ENCODE results near the gene KCTD1. TPM values are rescaled to one million over a fixed set of nuclear protein-coding genes. Genes with fewer than 3 reads are reported as not detected.

Gene KCTD1
- total RNA-seq, 4 donors from 2014 or later, result 33.6 to 42.0 (median 39.4) TPM

DNA sequence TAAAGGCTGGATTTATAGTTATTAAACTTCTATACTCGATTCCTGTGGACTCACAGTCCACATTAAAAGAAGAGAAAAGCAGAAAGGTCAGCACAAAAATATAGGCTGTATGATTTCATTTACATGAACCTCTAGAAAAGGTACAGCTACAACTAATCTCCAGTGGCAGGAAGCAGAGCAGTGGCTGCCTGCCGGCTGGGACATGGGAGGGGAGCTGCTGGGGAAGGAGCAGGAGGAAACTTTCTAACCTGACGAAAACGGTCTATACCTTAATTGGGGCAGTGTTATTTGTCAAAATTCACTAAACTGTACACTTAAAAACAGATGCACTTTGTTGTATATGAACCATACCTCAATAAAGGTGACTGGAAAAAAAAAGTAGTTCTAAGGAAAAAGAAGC is 26.7 kb downstream of the KCTD1 start:
- no peak for DNase-seq (ENCODE audit: low spot score in 2 of 2)
- WGBS, 2 donors, result 71 to 80% methylated on average over 4 of the region's 4 CpGs
- TF ChIP-seq, protein P1, sequence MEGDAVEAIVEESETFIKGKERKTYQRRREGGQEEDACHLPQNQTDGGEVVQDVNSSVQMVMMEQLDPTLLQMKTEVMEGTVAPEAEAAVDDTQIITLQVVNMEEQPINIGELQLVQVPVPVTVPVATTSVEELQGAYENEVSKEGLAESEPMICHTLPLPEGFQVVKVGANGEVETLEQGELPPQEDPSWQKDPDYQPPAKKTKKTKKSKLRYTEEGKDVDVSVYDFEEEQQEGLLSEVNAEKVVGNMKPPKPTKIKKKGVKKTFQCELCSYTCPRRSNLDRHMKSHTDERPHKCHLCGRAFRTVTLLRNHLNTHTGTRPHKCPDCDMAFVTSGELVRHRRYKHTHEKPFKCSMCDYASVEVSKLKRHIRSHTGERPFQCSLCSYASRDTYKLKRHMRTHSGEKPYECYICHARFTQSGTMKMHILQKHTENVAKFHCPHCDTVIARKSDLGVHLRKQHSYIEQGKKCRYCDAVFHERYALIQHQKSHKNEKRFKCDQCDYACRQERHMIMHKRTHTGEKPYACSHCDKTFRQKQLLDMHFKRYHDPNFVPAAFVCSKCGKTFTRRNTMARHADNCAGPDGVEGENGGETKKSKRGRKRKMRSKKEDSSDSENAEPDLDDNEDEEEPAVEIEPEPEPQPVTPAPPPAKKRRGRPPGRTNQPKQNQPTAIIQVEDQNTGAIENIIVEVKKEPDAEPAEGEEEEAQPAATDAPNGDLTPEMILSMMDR (IDR thresholded peaks at IDR 0.05), result no peak
- TF ChIP-seq POLR2A (IDR thresholded peaks at IDR 0.05), result no peak
- no peak for TF ChIP-seq EP300 (IDR thresholded peaks at IDR 0.05)
- Histone ChIP-seq H3K4me3 (no peak overlapping the region), H3K9me3 (no peaks in the 10 kb centered on the region), H3K36me3 (no peaks in the 10 kb centered on the region), H3K27ac (no peak overlapping the region), H3K27me3 (no peaks in the 10 kb centered on the region), H3K4me1 (peaks cover 0 to 37% (median 11%) of the 10 kb centered on the region in 4 donors)

DNA sequence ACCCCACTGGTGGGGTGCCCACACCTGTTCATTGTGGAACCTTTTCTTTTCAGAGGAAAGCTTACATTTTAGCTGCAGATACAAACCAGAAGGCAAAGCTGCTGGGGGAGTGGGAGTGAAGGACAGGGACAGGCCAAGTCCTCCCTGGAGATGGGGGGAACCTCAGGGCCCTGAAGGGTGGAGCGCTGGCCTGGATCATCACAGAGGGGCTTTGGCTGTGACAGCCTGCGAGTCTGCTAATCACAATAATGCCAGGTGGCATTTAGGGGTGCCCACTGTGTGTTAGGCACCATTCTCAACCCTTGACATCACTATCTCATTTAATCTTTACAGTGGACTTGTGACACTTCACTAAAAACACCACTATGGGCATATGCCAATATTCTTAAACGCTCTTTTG is 27.4 kb downstream of the KCTD1 start:
- Histone ChIP-seq H3K4me1 (peaks cover 0 to 37% (median 8%) of the 10 kb centered on the region in 4 donors), H3K4me3 (no peak overlapping the region), H3K9me3 (no peaks in the 10 kb centered on the region), H3K36me3 (no peaks in the 10 kb centered on the region), H3K27ac (no peak overlapping the region), H3K27me3 (no peaks in the 10 kb centered on the region)
- no peak for DNase-seq (ENCODE audit: low spot score in 2 of 2)
- WGBS, 2 donors, result 79 to 95% methylated on average over 3 of the region's 3 CpGs
- TF ChIP-seq POLR2A (IDR thresholded peaks at IDR 0.05), result no peak
- no peak for TF ChIP-seq EP300 (IDR thresholded peaks at IDR 0.05)
- TF ChIP-seq, protein P1 (IDR thresholded peaks at IDR 0.05), result no peak

DNA sequence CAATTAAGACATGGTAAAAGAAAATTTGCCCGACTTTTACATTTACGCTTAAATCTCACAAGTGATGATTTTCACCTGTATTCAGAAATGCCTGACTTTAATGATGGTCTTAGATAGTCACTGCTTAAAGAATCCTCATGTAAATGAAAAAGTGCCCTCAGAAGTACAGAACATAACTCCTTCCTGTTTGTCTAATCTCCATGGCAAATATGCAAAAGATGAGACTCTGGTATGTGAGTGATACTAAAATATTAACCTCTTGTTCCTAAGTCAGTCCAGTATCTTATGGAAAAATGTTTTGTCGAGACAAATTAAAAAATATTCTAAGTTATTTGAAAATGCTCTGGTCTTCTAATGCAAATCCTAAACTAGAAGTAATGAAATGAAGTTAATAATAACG is 29.2 kb downstream of the KCTD1 start:
- 92 to 94% methylated on average over 4 of the region's 4 CpGs for WGBS, 2 donors
- Histone ChIP-seq H3K27me3 (no peaks in the 10 kb centered on the region), H3K4me3 (no peak overlapping the region), H3K27ac (no peak overlapping the region), H3K36me3 (no peaks in the 10 kb centered on the region), H3K4me1 (peaks cover 0 to 26% (median 2%) of the 10 kb centered on the region in 4 donors), H3K9me3 (no peaks in the 10 kb centered on the region)
- TF ChIP-seq EP300 (IDR thresholded peaks at IDR 0.05), result no peak
- TF ChIP-seq POLR2A (IDR thresholded peaks at IDR 0.05), result no peak
- TF ChIP-seq, protein P1 (IDR thresholded peaks at IDR 0.05), result no peak
- no peak for DNase-seq (ENCODE audit: low spot score in 2 of 2)

- Histone ChIP-seq H3K4me1 (peaks cover 0 to 32% (median 5%) of the 10 kb centered on the region in 4 donors), H3K27ac (no peak overlapping the region), H3K9me3 (no peaks in the 10 kb centered on the region), H3K4me3 (no peak overlapping the region), H3K36me3 (no peaks in the 10 kb centered on the region), H3K27me3 (no peaks in the 10 kb centered on the region)
- WGBS, 2 donors, result 60 to 74% methylated on average over 2 of the region's 2 CpGs
- DNase-seq (ENCODE audit: low spot score in 2 of 2), result no peak
- TF ChIP-seq, protein P1 (IDR thresholded peaks at IDR 0.05), result no peak
Observed at GRCh38 chr18:26516964-26517363, 31.4 kb downstream of the KCTD1 start.

- WGBS, 2 donors, result 83 to 86% methylated on average over 9 of the region's 9 CpGs
- no peak overlapping the region for H3K4me3 ChIP-seq
- TF ChIP-seq, protein P1 (IDR thresholded peaks at IDR 0.05), result no peak
- TF ChIP-seq POLR2A (IDR thresholded peaks at IDR 0.05) (no peak), EP300 (IDR thresholded peaks at IDR 0.05) (no peak)
- DNase-seq (ENCODE audit: low spot score in 2 of 2), result no peak
- H3K4me1 ChIP-seq, result peaks cover 0 to 43% (median 11%) of the 10 kb centered on the region in 4 donors
- no peaks in the 10 kb centered on the region for H3K9me3 ChIP-seq
- no peak overlapping the region for H3K27ac ChIP-seq
- H3K27me3 ChIP-seq, result no peaks in the 10 kb centered on the region
- no peaks in the 10 kb centered on the region for H3K36me3 ChIP-seq
Observed at GRCh38 chr18:26515643-26516487, 32.5 kb downstream of the KCTD1 start.
